NCI-H2107 treated with DMSO at 0.1 percent for 48 hours (cell line): ENCODE measurements around the gene DOCK4.
"Not testable (repeated sequence)": the region's sequence is repeated elsewhere in the genome, so short reads cannot be mapped to it uniquely, and the experiment has no call there.

Experiments
- DNase-seq: peaks from one replicate; lab custom pipeline; 2025; ENCODE audit not compliant: unreplicated experiment; lab: John Stamatoyannopoulos, UW

DOCK4 gene

DNA sequence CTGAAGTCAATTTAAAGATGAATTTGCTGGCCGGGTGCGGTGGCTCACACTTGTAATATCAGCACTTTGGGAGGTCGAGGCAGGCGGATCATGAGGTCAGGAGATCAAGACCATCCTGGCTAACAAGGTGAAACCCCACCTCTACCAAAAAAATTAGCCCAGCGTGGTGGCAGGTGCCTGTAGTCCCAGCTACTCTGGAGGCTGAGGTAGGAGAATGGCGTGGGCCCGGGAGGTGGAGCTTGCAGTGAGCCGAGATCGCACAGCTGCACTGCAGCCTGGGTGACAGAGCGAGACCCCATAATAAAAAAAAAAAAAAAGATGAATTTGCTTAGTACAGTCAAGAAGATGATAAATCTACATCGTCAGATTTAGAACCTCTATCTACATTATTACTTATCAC lies 288.8 kb downstream of the DOCK4 start:
- DNase-seq, result not testable (repeated sequence)

DNA sequence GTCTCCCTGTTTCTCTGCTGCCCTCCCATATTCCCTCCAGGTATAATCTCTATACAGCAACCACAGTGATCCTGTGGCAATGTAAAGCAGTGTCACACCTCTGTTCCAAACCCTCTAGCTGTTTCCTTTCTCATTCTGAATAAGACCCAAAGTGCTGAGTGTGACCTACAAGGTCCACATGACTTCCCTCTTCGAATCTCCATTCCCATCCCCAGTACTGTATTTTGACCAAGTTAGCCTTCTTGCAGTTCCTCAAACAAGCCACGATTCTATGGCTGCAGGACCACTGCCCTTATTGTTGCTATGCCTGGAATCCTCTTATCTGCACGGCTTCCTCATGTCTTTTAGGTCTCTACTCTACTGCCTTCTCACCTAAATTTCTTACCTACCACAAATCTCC lies 291.9 kb downstream of the DOCK4 start:
- no peak for DNase-seq

DNA sequence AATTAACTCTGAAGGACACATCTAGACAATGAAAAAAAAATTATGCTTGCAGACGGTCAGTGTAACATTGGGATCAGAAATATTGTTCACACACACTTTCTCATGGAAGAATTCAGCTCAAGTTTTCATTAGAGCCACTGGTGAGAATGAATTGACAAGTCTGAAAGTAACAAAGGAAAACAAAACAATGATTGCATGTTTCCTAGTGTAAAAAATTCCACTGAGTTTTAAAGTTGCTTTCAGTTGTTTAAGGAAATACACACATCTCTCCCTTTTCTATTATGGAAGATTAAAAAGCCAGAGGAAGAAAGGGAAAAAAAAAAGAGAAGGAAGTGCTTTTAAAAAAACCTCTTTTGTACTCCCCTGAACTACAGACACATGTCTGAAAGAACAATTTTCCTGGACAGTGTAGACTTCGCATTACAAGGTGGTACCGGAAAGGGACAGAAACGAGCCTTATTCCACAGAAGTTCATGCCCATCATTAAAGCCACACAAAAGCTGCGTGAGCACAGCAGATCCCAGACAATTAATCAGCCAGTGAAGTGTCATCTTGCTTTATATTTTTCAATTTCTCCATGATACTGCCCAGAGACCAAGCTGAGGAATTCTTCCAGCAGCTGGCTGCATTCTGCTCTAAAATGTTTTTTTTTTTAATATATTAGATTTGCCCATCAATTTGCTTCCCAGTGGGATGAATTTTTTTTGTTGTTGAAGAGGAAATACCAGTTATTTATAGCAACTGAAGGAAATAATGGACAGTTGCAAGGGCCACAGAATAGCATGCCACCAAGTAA lies 294.8 kb downstream of the DOCK4 start:
- no peak for DNase-seq

DNA sequence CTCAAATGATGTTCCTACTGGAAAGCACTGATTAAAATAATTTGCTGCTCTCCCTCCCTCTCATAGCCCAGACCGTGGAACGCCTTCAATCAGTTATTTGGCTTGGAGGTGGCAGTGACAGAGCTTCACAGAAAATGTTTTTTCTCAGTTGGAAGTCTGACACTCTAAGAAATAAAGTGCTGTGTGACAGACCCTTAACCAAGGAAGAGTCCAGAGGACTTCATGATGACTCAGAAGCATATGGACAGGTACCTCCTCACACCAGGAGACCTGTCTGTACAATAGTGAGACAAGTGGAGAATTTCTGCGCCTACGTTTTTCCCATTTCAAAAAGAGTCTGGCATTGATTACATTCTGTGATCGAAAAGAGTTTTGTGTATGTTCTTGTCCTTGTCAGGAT lies 295.5 kb downstream of the DOCK4 start:
- no peak for DNase-seq

DNA sequence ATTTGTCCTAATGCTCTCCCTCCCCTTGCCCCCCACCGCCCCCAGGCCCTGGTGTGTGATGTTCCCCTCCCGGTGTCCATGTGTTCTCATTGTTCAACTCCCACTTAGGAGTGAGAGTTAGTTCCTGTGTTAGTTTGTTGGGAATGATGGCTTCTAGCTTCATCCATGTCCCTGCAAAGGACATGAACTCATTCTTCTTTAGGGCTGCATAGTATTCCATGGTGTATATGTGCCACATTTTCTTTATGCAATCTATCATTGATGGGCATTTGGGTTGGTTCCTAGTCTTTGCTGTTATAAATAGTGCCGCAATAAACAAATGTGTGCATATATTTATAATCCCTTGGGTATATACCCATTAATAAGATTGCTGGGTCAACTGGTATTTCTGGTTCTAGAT lies 297.5 kb downstream of the DOCK4 start:
- not testable (repeated sequence) for DNase-seq

DNA sequence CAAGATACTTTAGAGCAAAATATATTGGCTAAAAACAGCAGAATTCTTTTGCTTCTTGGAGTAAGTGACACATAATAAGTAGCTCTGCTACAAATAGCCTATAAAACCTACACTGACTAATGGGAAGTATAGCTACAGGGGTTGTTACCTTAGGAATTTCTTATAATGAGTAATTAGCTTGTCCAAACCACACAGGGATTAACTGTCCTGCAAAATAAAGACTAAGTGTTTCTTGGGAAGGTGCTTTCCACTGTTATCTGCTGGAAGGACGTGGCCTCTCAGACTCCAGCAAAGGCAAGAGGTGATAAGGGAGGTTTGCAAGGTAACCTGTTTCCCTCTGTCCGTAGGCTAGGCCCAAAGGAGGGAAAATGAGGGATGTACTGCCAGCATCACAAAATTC lies 302.4 kb downstream of the DOCK4 start:
- DNase-seq, result no peak

DNA sequence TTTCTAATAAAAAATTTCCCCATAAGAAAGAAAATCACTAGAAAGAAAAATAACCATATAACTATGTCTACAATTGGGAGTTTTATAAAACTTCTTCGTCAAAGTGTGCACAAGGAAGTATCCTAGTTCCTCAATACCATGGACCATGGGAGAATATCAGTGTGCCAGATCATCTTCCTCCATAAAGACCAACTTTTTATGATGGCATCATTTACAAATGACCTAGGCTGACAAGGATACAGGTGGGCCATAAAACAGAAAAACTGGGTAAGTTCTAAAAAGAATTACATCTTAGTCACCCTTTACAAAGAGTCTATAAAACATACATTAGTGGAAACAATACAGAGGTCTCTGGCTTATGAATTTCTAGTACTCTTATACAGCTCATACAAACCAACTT lies 303.2 kb downstream of the DOCK4 start:
- DNase-seq, result no peak

DNA sequence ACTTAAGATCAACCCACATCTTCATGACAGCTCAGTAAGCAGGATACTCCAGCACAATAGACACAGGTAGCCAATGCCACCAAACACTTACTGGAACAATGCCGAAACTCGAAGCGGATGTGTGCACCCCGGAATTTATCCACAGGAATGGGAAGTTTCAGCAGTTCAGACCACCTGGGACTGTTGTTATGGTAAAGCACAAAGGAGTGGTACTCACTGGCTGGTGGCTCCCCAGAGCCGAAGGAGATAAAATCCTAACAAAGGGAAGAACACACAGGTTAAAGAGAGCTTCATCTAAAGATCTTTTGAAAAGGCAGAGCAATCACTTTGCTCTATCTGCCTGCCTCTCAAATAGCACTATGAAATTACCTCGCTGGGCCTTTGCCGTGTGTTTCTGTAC lies 305.9 kb downstream of the DOCK4 start:
- DNase-seq, result no peak

DNA sequence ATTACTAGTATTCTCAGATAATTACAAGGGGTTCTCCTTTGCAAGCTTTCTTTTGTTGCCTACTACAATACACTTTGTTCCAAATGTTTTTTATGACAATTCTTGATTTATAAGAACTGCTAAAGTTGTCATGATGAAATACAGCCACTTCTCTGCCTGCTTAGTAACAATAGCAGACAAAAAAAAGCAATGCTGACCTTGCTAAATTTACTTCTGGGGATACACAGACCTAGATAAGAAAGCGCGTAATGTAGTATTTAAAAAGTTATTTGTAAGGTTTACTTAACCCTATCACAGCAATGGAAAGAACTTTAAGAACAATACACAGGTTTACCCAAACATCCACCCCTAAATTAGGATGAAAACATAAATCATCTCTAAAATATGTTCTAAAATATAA lies 311.1 kb downstream of the DOCK4 start:
- no peak for DNase-seq

DNA sequence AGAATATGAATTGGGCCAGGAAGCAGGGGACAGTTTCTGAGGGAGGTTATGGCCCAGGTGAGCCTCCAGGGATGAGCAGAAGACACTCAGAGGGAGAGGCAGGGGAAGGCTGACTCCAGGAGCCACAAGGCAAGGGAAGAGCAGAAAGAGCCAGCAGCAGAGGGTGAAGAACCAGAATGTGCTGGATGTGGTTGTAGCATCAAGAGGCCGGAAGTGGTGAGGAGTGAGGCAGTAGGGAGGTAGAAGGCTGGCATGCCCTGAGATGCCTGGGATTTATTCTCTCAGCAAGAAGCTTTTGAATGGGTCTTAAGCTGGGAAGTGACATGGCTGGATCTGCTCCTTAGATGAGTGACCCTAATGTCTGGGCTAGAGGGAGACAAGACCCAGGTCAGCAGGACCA lies 311.7 kb downstream of the DOCK4 start:
- no peak for DNase-seq

DNA sequence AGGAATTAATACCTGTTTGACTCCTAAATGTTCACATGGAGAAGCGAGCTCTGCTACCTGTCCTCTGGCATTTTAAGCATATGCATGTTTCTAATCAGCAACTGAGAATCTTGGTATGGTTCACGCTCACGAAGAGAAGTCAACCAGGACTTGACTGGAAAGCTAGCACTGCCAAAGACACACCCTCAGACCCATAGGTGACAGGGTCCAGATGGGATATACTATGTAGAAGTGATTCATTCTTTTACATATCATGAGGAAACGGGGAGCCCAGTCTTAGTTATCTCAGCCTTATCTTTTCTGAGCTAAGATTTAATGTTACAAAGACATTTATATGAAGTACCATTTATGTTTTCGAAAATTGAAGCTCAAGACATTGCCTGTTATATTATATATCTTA lies 313.0 kb downstream of the DOCK4 start:
- DNase-seq, result no peak

DNA sequence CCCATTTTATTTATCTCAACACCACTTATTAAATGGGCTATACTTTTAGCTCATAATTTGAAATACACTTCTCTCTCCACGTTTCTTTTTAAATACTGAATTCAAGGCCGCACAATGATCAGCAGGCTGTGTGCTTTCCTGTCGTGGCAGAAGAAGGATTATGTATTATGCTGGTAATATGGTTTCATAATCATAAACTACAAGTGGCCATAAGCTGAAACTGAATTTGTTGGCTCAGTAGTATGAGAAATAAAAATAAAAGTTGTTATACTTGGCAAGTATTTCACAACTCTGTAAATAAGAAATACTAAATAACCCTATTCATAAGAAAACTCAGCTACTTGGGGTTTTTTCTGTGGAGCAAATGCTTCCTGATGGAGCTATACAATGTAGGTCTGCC lies 313.6 kb downstream of the DOCK4 start:
- DNase-seq, result no peak

DNA sequence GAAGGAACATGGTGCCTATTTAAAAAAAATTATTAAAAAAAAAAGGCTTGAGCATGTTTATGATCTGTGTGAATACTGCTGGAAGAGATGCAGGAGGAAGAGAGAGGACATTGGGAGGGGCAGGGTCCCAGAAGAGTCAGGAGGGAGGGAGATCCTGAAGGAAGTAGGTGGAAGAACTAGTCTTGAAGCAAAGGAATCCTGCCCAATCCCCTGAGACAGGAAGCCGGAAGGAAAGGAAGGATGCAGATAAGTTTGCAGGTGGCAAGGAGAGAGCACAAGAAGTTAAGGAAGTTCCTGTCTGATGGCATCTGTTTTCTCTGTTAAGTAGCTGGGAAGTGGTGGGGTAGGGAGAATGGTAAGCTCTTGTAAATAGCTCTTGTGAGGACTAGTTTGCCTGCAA lies 318.5 kb downstream of the DOCK4 start:
- DNase-seq, result no peak

DNA sequence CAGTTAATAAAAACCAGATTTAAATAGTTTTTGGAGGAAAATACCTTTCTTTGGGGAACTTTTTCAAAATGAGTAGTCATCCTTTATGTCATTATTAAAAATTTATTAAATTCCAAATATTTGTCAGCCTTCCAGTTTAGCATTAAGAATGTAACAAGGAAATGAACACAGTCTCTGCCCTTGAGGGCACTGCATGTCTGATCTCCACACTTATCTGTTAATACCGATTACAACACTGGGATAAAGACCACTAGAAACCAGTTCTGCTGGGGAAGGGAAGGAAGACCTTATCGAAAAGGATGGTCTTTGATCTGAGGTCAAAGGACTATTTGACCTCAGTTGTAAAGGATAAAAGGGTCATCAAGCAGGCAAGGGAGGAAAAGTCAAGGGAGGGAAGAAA lies 320.0 kb downstream of the DOCK4 start:
- no peak for DNase-seq

DNA sequence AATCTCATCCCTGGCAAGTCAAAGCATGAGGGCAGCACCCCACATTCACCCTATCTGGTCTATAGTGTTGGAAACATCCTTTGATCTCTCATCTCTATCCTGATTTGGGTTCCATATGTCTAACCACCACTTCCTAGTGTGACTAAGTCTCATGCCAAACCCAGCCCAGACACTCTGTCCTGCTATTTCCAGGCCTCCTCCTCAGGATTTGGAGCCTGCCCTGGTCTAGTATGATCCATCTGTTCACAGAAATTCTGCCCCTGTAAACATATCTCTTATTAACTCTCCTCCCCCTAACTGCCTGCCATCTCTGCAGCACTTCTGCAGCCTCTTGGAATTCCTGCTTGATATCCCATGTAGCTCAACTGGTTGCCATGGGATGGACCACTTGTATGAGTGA lies 323.0 kb downstream of the DOCK4 start:
- DNase-seq, result no peak

DNA sequence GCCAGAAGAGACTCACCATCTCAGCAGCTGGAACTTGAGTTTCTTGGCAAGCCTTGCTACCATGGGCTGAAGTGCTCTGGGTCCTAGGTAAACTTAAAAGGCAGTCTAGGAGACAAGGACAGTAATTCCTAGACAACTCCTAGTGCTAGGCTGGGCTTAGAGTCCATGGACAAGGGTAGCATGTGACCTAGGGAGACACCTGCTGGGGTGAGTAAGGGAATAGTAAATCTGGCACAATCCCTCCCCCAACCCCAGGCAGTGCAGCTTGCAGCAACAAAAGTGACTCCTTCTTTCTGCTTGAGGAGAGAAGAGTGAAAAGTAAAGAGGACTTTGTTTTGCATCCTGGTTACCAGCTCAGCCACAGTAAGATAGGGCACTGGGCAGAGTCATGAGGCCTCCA lies 327.4 kb downstream of the DOCK4 start:
- DNase-seq, result no peak

DNA sequence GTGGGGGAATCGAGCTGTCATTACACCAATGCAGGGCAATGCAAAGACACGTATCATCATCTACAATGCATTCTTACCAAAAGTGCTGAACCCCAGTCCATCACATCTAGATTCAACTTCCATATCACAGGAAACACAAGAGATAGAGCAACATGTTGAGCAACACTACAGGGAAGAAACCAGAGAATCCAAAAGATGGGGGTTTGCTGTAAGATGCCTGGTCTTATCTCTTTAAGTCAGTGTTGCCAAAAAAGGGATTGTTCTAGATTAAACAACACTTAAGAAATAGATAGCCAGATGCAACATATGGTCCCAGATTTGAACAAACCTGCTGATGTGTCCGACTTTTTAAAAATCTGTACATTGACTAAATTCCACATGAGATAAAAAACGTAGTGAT lies 328.3 kb downstream of the DOCK4 start:
- no peak for DNase-seq

DNA sequence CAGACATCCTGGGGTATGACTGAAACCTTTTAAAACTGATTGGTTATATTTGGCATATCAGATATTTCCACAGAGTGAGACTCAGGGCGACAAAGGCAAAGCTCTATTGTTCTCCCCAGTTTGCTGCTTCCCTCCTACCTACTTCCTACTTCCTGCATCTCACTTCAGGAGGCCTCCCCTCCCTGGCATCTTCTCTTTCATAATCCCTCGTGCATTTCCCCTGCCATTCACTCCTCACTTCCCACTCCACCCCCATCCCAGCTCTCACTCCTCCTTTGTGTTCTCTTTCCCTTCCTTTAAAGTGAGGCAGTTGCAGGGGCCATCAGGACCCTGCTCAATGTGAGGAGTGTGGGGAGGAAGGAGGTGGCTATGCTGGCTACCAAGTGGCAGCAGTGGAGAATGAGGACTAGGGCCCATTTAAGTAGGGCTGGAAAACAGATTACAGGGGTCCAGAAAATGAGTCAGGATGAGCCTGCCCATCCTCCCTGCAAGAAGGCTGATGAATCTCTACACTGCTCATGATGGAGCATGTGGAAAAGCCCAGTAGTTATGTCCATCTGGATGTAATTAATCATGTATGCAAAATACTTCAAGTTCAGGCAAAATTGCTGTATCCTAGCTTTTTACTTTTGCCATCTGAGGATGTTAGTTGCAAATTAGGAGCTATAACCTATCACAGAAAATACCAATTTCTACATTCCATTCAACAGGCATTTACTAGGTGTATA lies 332.1 kb downstream of the DOCK4 start:
- no peak for DNase-seq

DNA sequence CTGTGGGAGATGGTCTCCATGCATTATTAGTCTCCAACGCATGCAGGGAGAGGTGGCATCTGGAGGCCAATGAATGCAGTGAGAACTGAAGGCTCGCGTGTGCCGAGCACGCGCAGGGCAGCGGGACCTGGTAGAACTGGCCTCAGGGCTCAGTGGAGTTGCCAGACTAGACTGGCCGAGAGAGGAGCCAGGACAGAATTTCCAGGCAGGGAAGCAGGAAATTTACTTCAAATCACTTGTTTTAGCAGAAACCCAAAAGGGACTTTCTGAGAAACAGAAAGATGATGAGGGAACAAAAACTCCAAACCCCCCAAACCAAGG lies 332.9 kb downstream of the DOCK4 start:
- DNase-seq, result no peak

DNA sequence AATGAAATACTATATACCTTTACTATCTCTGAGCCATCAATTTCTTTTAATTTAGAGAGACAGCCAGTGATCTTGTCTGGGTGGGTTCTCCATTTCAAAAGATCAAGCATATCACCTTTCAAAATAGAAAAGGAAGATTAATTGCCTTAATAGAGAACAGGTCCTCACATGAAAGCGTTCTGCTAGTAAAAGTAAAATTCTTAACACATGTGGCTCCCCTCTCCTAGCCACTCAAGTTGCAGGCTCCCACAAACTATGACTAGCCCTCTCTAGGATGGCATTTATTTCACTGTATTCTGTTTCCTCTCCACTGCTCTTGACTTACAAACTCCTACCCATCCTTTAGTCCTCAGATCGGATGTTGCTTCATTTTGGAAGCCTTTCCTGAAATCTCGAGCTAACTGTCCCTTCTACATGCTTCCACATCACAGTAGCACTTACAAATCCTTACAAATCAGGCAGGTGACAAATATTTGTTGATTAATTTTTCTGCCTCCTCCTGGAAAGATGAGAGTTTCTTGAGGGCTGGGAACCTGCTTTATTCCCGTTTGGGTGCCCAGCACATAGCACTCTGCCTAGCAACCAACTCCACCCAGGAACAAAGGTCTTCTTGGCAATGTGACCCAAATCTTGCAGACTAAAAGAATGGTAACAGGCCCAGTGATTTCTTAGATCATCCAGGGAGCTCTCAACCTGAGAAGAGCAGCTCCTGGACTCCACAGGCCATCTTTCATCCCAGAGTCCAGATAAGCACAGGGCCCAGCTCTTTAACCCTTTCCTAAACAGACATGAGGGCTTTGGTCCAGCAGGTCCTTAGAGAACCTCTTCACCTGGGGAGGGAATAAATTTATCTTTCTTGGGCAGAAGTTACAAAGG lies 333.5 kb downstream of the DOCK4 start:
- no peak for DNase-seq

DNA sequence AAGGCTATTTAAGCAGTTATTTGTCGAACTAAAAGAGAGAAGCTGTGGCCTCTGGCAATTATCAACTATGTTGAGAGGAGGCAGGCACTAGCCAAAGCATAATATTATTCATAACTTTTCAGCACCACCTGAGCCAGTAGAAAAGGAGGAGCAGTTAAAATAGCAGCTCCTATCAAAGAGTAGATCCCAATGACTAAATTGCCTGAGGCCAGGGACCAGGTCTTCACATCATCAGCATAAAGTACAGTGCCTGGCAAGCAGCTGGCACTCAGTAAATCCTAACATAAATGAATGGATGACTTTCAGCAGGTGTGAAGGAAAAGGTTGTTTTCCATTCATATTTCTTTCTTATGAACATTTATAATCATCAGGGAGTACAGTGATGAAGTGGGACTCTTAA lies 334.9 kb downstream of the DOCK4 start:
- DNase-seq, result no peak

DNA sequence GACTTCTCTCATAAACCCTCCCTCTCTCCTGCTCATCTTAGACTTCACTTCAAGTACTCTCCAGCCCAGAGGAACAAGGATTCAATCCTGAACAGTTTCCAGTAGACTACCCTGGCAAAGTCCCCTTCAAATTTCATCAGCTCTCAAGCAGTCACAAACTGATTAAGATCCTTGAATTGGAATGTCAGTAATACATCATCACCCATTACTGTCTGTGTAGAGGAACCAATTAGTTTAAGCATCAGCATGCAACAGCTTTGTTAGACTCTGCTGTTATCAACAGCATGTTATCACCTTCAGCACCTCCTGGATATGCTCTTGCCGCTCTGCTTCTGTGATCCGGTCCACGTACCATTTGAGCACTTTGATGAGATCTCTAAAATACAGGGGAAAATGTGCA lies 336.9 kb downstream of the DOCK4 start:
- DNase-seq, result no peak
